ENCODE measurements around the gene NPW. TPM values are rescaled to one million over a fixed set of nuclear protein-coding genes. Genes with fewer than 3 reads are reported as not detected.

Gene NPW
- total and polyA plus RNA-seq, 8 donors = 0.43 to 2.7 (median 0.82) TPM

- no peak overlapping the region for H3K4me3 ChIP-seq
Observed at GRCh38 chr16:2024032-2024420, 4.4 kb downstream of the NPW start.

DNA sequence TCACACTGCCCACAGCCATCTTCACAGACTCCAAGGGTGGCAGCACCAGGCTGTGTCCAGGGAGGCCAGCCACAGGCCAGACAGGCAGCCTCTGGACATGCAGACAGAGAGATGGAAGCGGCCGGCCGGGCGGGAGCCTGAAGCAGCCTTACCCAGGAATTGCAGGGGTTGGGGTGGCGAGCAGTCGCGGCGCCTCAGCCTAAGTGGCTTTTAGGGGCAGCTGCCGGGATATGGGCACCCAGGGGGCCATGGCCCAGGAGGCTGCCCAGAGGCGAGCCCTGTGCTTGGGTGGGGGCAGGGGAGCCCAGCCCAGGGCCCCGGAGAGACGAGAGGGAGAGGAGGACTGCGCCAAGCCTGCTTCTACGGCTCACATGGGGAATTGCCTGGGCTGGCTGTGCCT is 5.7 kb downstream of the NPW start:
- WGBS, 2 donors = 91 to 93% methylated on average over 14 of the region's 14 CpGs
- peaks cover 0 to 4% (median 2%) of the 10 kb centered on the region in 3 donors for H3K4me1 ChIP-seq

More at GRCh38 chr16:2024032-2024420, 4.4 kb downstream of the NPW start:
- ATAC-seq (no peak), FAIRE-seq (no peak), DNase-seq (no peak)
- intact Hi-C loops (cut with DNase I) = loop anchor here in 1 of 3 donors (5.0 kb wide), 1 partner anchor 118 kb away; no protein-coding TSS in a partner anchor
- Histone ChIP-seq H3K27ac (no peak overlapping the region), H3K4me1 (peaks cover 0 to 10% (median 4%) of the 10 kb centered on the region in 3 donors), H3K36me3 (no peaks in the 10 kb centered on the region), H3K9me3 (no peaks in the 10 kb centered on the region), H3K27me3 (peaks cover 0 to 7% (median 0%) of the 10 kb centered on the region in 4 donors)
- WGBS, 2 donors = 75 to 79% methylated on average over 12 of the region's 12 CpGs
- no peak for TF ChIP-seq CTCF (IDR thresholded peaks at IDR 0.05)

GRCh38 chr16:2025878-2026460 is 6.4 kb downstream of the NPW start:
- ATAC-seq = no peak
- peak overlapping the region in 2 of 4 donors; percentile 64 to 66 for H3K4me3 ChIP-seq

More for the DNA sequence above, 5.7 kb downstream of the NPW start:
- H3K4me3 ChIP-seq = no peak overlapping the region
- peaks cover 0 to 3% (median 0%) of the 10 kb centered on the region in 4 donors for H3K27me3 ChIP-seq
- H3K27ac ChIP-seq = no peak overlapping the region
- DNase-seq (peak in 2 of 6 donors; percentile 59 to 73), ATAC-seq (no peak), FAIRE-seq (no peak)
- no peaks in the 10 kb centered on the region for H3K36me3 ChIP-seq
- H3K9me3 ChIP-seq = no peaks in the 10 kb centered on the region
- no peak for TF ChIP-seq CTCF (IDR thresholded peaks at IDR 0.05)
- intact Hi-C loops (cut with DNase I) = loop anchor here in 1 of 3 donors (5.0 kb wide), 1 partner anchor 117 kb away; no protein-coding TSS in a partner anchor

GRCh38 chr16:2026461-2027023 is 7.0 kb downstream of the NPW start, which contains the start of gene NHERF2:
TSS of gene NHERF2 (plus strand) at chr16:2026902. CDS start at chr16:2027006, 104 bp downstream.
- DNase-seq (peak in 4 of 6 donors; percentile 46 to 82 (median 69)), ATAC-seq (peak; percentile 28 to 58 (median 42)), FAIRE-seq (no peak)
- Histone ChIP-seq H3K27me3 (no peaks in the 10 kb centered on the region), H3K9me3 (no peaks in the 10 kb centered on the region), H3K36me3 (no peaks in the 10 kb centered on the region), H3K4me1 (no peaks in the 10 kb centered on the region), H3K27ac (no peak within 1 kb of the TSS), H3K4me3 (peak within 1 kb of the TSS; percentile 45 to 66 (median 58))
- intact Hi-C loops (cut with DNase I) = loop anchor here in 1 of 3 donors (5.0 kb wide), 1 partner anchor 116 kb away; no protein-coding TSS in a partner anchor
- no peak for TF ChIP-seq CTCF (IDR thresholded peaks at IDR 0.05)
- 7 to 9% methylated on average over 27 to 59 of the region's 59 CpGs for WGBS, 2 donors

More at GRCh38 chr16:2025878-2026460, 6.4 kb downstream of the NPW start:
- peak in 1 of 6 donors; percentile 67 for DNase-seq
- intact Hi-C loops (cut with DNase I) = loop anchor here in 1 of 3 donors (5.0 kb wide), 1 partner anchor 116 kb away; no protein-coding TSS in a partner anchor
- no peaks in the 10 kb centered on the region for H3K36me3 ChIP-seq
- no peaks in the 10 kb centered on the region for H3K4me1 ChIP-seq
- 70 to 76% methylated on average over 15 to 16 of the region's 16 CpGs for WGBS, 2 donors
- TF ChIP-seq CTCF (IDR thresholded peaks at IDR 0.05) = no peak
- H3K27ac ChIP-seq = no peak overlapping the region
- no peak for FAIRE-seq
- no peaks in the 10 kb centered on the region for H3K27me3 ChIP-seq
- no peaks in the 10 kb centered on the region for H3K9me3 ChIP-seq
